Rectal smooth muscle tissue (tissue), 1 donor: Measurements from ENCODE around the gene MEIS1.

Experiments used
- H3K27ac ChIP-seq: one replicate; pipeline ENCODE4 v1.7.0; 2013; ENCODE audit warnings: low read depth, low read length, inconsistent platforms
- H3K27me3 ChIP-seq: one replicate; pipeline ENCODE4 v1.7.0; 2013; ENCODE audit warnings: low read length; ENCODE audit not compliant: control insufficient read depth, insufficient read depth
- H3K36me3 ChIP-seq: one replicate; pipeline ENCODE4 v1.7.0; 2013; ENCODE audit warnings: low read length; ENCODE audit not compliant: control insufficient read depth, insufficient read depth
- H3K4me1 ChIP-seq: one replicate; pipeline ENCODE4 v1.7.0; 2013; ENCODE audit warnings: low read length; ENCODE audit not compliant: control insufficient read depth, insufficient read depth
- H3K4me3 ChIP-seq: one replicate; pipeline ENCODE4 v1.7.0; 2013; ENCODE audit warnings: low read length
- H3K9ac ChIP-seq: one replicate; pipeline ENCODE4 v1.7.0; 2013; ENCODE audit warnings: low read length

The MEIS1 gene

GRCh38 chr2:66531155-66531554 is 96.2 kb downstream of the MEIS1 start:
- Histone ChIP-seq H3K4me3 (no peak overlapping the region), H3K4me1 (peaks cover 37% of the 10 kb centered on the region), H3K9ac (no peak overlapping the region), H3K27ac (no peak overlapping the region), H3K36me3 (peaks cover 3% of the 10 kb centered on the region), H3K27me3 (no peaks in the 10 kb centered on the region)

GRCh38 chr2:66531567-66531966 is 96.6 kb downstream of the MEIS1 start:
- Histone ChIP-seq H3K4me1 (peaks cover 36% of the 10 kb centered on the region), H3K27ac (no peak overlapping the region), H3K36me3 (peaks cover 3% of the 10 kb centered on the region), H3K27me3 (no peaks in the 10 kb centered on the region), H3K9ac (no peak overlapping the region), H3K4me3 (no peak overlapping the region)

GRCh38 chr2:66532972-66533868 is 98.3 kb downstream of the MEIS1 start:
- Histone ChIP-seq H3K27me3 (no peaks in the 10 kb centered on the region), H3K27ac (peak overlapping the region; percentile 3), H3K9ac (no peak overlapping the region), H3K36me3 (peaks cover 3% of the 10 kb centered on the region), H3K4me1 (peaks cover 43% of the 10 kb centered on the region), H3K4me3 (no peak overlapping the region)

- Histone ChIP-seq H3K36me3 (no peaks in the 10 kb centered on the region), H3K9ac (no peak overlapping the region), H3K4me1 (peaks cover 48% of the 10 kb centered on the region), H3K27ac (peak overlapping the region; percentile 7), H3K27me3 (no peaks in the 10 kb centered on the region), H3K4me3 (no peak overlapping the region)
Measured at GRCh38 chr2:66534461-66534860, 99.5 kb downstream of the MEIS1 start.

- Histone ChIP-seq H3K4me1 (peaks cover 52% of the 10 kb centered on the region), H3K27ac (no peak overlapping the region), H3K4me3 (no peak overlapping the region), H3K36me3 (no peaks in the 10 kb centered on the region), H3K27me3 (no peaks in the 10 kb centered on the region), H3K9ac (no peak overlapping the region)
Measured at GRCh38 chr2:66535574-66536289, 100.8 kb downstream of the MEIS1 start.

GRCh38 chr2:66536290-66536673 is 101.4 kb downstream of the MEIS1 start:
- no peak overlapping the region for H3K27ac ChIP-seq
- no peak overlapping the region for H3K4me3 ChIP-seq
- no peak overlapping the region for H3K9ac ChIP-seq
- H3K27me3 ChIP-seq, result no peaks in the 10 kb centered on the region
- H3K36me3 ChIP-seq, result no peaks in the 10 kb centered on the region
- peaks cover 52% of the 10 kb centered on the region for H3K4me1 ChIP-seq

GRCh38 chr2:66536997-66537396 is 102.1 kb downstream of the MEIS1 start:
- Histone ChIP-seq H3K4me3 (no peak overlapping the region), H3K27me3 (no peaks in the 10 kb centered on the region), H3K27ac (no peak overlapping the region), H3K9ac (no peak overlapping the region), H3K4me1 (peaks cover 53% of the 10 kb centered on the region), H3K36me3 (no peaks in the 10 kb centered on the region)

GRCh38 chr2:66538291-66538690 is 103.4 kb downstream of the MEIS1 start:
- H3K4me3 ChIP-seq, result no peak overlapping the region
- H3K36me3 ChIP-seq, result no peaks in the 10 kb centered on the region
- no peak overlapping the region for H3K9ac ChIP-seq
- H3K27ac ChIP-seq, result peak overlapping the region; percentile 38
- no peaks in the 10 kb centered on the region for H3K27me3 ChIP-seq
- H3K4me1 ChIP-seq, result peaks cover 49% of the 10 kb centered on the region

GRCh38 chr2:66539452-66539851 is 104.5 kb downstream of the MEIS1 start:
- H3K36me3 ChIP-seq, result no peaks in the 10 kb centered on the region
- H3K9ac ChIP-seq, result no peak overlapping the region
- peak overlapping the region; percentile 27 for H3K27ac ChIP-seq
- no peak overlapping the region for H3K4me3 ChIP-seq
- no peaks in the 10 kb centered on the region for H3K27me3 ChIP-seq
- H3K4me1 ChIP-seq, result peaks cover 48% of the 10 kb centered on the region

GRCh38 chr2:66541646-66542045 is 106.7 kb downstream of the MEIS1 start:
- Histone ChIP-seq H3K9ac (no peak overlapping the region), H3K27ac (no peak overlapping the region), H3K36me3 (no peaks in the 10 kb centered on the region), H3K4me1 (peaks cover 44% of the 10 kb centered on the region), H3K27me3 (no peaks in the 10 kb centered on the region), H3K4me3 (no peak overlapping the region)

GRCh38 chr2:66543257-66543767 is 108.4 kb downstream of the MEIS1 start:
- no peak overlapping the region for H3K4me3 ChIP-seq
- no peak overlapping the region for H3K27ac ChIP-seq

GRCh38 chr2:66544258-66544657 is 109.3 kb downstream of the MEIS1 start:
- peaks cover 2% of the 10 kb centered on the region for H3K36me3 ChIP-seq
- H3K4me3 ChIP-seq, result no peak overlapping the region
- no peak overlapping the region for H3K27ac ChIP-seq
- no peak overlapping the region for H3K9ac ChIP-seq
- peaks cover 35% of the 10 kb centered on the region for H3K4me1 ChIP-seq
- H3K27me3 ChIP-seq, result no peaks in the 10 kb centered on the region

More at GRCh38 chr2:66543257-66543767, 108.4 kb downstream of the MEIS1 start:
- Histone ChIP-seq H3K27me3 (no peaks in the 10 kb centered on the region), H3K9ac (no peak overlapping the region), H3K4me1 (peaks cover 34% of the 10 kb centered on the region), H3K36me3 (no peaks in the 10 kb centered on the region)
